Esophagus muscularis mucosa (tissue), 4 donors: ENCODE measurements around the gene NUP88.
"Not testable (repeated sequence)": the region's sequence is repeated elsewhere in the genome, so short reads cannot be mapped to it uniquely, and the experiment has no call there.

Experiments used
- CTCF ChIP-seq, 3 experiments: fragments of 200-600 bp in 2 of 3; fragments of 450-650 bp in 1 of 3; sonication (generic) in 2 of 3; IDR thresholded peaks; one replicate each; pipeline ENCODE4 v1.5.1; 2017 to 2019; ENCODE audit warnings: antibody characterized with exemption in 3 of 3, mild to moderate bottlenecking in 2 of 3, moderate library complexity in 1 of 3
- EP300 ChIP-seq: sonication (generic); formaldehyde crosslinking; IDR thresholded peaks from one replicate; pipeline ENCODE4 v1.6.1; 2017; ENCODE audit warnings: antibody characterized with exemption
- POLR2A ChIP-seq: fragments of 450-650 bp; IDR thresholded peaks from one replicate; pipeline ENCODE4 v1.6.1; 2017; ENCODE audit warnings: antibody characterized with exemption, moderate library complexity, mild to moderate bottlenecking, low read depth
- POLR2AphosphoS5 ChIP-seq, 2 donors: sonication (generic); formaldehyde crosslinking; IDR thresholded peaks; one replicate each; pipeline ENCODE4 v1.6.1; 2017; ENCODE audit warnings: antibody characterized with exemption in 2 of 2

GRCh38 chr17:5431234-5431633 lies 11.8 kb upstream of the NUP88 start:
- TF ChIP-seq CTCF (IDR thresholded peaks at IDR 0.05); POLR2A; EP300; POLR2AphosphoS5 (IDR thresholded peaks at IDR 0.05): not testable (repeated sequence)
